Activated CD8-positive, alpha-beta memory T cell treated with anti-CD3 and anti-CD28 coated beads, Interleukin-2, amount 50 U/mL, for 4 hours (primary cell): ENCODE results near the gene CREB3L2.
A peak's percentile ranks its signal among the peaks of the same experiment; 100 is the strongest.
"Not testable (repeated sequence)": the region's sequence is repeated elsewhere in the genome, so short reads cannot be mapped to it uniquely, and the experiment has no call there.

Experiments
- DNase-seq: peaks from one replicate; pipeline ENCODE4 v3.0.0-alpha.2; 2020

Gene CREB3L2, protein sequence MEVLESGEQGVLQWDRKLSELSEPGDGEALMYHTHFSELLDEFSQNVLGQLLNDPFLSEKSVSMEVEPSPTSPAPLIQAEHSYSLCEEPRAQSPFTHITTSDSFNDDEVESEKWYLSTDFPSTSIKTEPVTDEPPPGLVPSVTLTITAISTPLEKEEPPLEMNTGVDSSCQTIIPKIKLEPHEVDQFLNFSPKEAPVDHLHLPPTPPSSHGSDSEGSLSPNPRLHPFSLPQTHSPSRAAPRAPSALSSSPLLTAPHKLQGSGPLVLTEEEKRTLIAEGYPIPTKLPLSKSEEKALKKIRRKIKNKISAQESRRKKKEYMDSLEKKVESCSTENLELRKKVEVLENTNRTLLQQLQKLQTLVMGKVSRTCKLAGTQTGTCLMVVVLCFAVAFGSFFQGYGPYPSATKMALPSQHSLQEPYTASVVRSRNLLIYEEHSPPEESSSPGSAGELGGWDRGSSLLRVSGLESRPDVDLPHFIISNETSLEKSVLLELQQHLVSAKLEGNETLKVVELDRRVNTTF

DNA sequence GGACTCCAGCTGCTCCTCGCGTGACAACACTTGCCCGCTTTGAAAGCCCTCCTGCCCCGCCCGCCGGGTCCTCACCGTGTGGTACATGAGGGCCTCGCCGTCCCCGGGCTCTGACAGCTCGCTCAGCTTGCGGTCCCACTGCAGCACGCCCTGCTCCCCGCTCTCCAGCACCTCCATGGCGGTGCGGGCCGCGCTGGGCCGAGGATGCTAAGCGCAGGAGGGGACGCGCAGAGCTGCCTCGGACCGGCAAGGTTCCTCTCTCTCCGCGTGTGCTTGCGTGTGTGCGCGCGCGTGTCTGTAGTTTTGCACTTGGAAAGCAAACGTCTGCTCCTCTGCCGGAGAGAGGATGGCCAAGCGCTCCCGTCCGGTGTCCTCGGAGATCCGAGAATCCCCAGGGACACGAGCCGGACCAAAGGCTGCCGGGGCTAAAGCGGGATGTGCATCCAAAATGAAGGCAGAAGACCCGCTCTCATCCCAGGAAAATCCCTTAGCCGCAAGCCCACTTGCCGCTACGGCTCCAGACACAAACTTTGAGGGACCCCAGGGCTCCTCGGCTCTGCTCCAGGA is at the start of gene CREB3L2:
TSS of gene CREB3L2 (minus strand) at position 558 of the 567 bp plus-strand sequence. CDS start at position 177, 381 bp downstream.
- DNase-seq: peak; percentile 62

DNA sequence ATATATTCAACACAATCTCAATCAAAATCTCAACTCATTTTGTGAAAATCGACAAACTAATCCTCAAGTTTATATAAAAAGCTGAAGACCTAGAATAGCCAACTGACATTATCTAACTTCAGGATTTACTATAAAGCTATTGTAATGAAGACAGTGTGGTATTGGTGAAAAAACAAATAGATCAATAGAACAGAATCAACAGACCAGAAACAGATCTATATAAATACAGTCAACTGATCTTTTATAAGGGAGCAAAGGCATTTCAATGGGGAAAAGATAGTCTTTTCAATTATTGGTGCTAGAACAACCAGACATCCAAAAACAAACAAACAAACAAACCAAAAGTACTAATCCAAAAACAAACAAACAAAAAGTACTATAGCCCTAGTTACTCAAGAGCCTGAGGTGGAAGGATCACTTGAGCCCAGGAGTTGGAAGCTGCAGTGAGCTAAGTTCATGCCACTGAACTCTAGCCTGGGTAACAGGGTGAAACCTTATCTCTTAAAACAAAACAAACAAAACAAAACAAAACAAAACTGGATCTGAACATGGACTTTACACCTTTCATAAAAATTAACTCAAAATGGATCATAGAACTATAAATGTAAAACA is 47.7 kb upstream of the CREB3L2 start:
- no peak for DNase-seq

DNA sequence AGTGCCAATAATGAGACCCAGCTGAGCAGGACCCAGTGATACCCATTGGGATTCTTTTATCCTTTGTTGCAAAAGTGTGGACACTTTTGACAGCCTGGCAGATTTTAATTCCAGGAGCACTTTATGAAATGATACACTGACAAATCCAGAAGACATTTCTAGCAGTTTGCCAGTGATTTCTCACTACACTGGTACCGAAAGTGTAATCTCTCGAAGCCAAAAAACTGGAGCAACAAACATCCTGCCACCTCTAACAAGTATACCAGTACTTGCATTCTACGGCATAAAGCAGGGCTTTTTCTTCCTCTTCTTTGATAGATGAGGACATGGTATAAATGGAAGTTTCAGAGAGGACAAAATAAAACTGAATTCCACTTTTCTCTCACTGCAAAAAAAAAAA is 46.0 kb upstream of the CREB3L2 start:
- no peak for DNase-seq

DNA sequence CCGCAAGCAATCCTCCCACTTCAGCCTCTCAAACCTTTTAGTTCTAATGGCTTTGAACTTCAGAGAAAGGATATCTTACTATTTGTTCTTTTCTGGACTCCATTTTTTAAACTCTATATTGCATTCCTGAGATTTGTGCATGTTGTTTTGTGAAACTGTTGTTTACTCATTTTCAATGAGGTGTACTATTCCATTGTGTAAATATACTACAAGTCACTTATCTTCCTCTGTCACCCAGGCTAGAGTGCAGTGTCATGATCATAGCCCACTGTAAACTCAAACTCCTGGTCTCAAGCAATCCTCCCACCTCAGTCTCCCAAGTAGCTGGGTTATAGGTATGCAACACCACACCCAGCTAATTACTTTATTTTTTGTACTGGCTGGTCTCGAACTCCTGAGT is 43.0 kb upstream of the CREB3L2 start:
- no peak for DNase-seq

DNA sequence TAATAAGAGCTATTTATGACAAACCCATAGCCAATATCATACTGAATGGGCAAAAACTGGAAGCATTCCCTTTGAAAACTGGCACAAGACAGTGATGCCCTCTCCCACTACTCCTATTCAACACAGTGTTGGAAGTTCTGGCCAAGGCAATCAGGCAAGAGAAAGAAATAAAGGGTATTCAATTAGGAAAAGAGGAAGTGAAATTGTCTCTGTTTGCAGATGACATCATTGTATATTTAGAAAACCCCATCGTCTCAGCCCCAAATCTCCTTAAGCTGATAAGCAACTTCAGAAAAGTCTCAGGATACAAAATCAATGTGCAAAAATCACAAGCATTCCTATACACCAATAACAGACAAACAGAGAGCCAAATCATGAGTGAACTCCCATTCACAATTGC is 38.2 kb upstream of the CREB3L2 start:
- DNase-seq: not testable (repeated sequence)

DNA sequence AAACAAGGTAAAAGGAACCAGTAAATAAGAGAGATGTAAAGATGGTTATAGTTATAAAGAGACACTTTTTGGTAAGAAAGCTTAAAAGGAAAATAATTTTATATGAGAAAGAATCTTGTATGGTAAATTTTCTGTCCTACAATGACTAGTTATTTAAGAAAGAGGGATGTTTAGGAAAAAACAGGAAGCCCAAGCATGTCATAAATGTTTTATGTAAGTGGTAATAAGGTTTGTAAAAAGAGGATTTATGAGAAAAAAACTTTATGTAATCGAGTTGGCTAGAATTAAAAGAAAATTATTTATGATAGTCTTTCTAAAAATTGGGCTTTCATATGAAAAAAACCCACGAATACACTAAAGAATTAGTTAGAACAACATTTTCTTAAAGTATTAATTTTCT is 34.2 kb upstream of the CREB3L2 start:
- DNase-seq: no peak

DNA sequence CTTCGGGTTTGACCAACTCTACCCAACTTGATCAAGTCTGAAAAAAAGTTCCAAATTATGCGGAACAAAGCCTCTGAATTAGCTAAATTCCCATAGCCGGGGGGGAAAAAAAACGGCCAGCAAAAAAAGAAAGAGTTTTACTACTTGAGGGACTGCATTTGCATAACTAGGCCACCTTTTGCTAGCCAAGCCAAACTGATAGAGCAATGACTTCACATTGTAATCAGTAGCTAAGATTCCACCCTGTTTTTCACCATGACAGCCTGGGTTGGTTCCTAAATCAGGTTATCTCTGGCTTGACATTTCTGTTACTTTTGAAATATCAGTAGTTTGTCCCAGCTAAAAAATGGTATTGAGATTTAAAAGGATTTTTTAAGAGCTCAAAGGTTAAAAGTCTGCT is 31.4 kb upstream of the CREB3L2 start:
- no peak for DNase-seq

DNA sequence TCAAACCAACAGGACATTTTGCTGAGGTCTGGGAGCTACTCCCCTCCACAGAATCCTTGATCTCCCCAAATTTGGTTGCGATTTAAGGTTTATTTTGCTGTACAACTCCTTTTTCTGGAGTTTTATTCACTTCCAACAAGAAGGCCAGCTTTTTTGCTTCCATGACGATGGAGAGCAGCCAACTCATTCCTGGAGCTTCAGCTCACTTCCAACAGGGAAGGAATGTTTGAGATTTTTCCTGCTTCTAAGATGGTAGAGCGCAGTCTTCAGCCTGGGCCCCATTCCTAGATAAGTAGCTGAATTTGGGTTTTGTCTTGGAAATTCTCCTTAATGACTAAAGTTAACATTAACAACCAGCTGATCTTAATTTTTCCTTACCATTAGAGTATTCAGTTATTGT is 30.9 kb upstream of the CREB3L2 start:
- DNase-seq: no peak

DNA sequence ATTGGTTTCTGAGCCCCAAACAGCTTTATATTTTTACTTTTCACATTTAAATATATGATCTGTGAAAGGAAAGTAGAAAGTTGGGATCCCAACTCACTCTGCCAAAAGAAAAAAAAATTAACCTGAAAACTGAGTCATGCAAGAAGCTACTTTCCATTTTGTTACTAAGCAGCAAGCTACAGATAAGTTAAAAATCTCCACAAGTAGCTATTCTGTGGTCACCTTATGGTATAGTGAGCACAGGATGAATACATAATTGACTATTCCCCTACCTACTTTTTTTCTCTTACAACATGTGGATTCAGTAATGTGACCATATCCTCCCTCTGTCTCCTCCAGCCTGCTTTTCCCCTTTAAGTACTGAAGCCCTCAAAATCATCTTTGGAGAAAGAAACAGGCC is 30.3 kb upstream of the CREB3L2 start:
- no peak for DNase-seq

DNA sequence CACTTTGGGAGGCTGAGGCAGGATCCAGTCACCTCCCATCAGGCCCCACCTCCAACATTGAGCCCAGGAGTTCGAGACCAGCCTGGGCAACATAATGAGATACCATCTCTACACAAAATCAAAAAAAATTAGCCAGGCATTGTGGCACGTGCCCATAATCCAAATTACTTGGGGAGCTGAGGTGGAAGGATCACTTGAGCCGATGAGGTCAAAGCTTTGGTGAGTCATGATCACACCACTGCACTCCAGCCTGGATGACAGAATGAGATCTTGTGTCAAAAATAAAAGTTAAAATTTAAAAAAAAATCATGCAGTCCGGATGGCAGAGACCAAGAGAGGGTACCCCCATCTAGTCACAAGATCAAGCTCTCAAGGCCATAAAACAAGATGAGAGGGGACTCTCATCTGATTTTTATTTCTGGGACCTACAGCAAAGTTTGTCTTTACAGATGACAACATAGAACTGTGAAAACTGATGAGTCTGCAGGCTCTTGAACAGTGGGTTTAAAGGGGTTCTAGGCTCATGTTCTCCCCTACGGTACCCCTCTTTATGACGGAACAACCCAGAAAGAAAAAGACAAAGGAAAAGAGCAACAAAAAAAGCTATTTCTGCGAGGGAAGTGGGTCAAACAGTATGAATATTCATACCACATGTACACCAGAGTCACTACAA is 28.9 kb upstream of the CREB3L2 start:
- DNase-seq: no peak

DNA sequence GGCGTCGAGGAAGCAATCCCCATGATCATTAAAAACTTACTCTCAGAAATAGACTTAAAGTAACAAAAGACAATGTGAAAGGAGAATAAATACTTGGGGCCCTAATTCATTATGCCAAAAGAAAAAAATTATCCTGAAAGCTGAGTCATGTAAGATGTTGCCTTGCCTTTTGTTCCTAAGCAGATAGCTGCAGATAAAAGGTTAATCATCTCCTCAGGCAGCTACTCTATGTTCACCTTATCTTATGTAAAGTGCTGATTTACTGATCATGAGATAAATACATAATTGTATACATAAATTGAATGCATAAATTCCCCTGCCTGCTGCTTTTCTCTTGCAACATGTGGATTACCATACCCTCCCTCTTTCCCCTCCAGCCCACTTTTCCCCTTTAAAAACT is 28.1 kb upstream of the CREB3L2 start:
- no peak for DNase-seq

DNA sequence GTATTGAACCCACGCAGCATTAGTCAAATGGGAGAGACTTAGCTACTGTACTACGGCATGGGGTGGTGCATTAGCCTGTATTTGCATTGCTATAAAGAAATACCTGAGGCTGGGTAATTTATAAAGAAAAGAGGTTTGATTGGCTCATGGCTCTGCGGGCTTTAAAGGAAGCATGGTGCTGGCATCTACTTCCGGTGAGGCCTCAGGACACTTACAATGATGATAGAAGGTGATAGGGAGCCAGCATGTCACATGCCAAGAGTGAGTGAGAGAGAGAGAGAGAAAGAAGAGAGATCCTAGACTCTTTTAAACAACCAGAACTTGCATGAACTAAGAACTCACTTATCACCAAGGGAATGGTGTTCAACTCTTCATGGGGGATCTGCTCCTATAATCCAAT is 27.2 kb upstream of the CREB3L2 start:
- no peak for DNase-seq

DNA sequence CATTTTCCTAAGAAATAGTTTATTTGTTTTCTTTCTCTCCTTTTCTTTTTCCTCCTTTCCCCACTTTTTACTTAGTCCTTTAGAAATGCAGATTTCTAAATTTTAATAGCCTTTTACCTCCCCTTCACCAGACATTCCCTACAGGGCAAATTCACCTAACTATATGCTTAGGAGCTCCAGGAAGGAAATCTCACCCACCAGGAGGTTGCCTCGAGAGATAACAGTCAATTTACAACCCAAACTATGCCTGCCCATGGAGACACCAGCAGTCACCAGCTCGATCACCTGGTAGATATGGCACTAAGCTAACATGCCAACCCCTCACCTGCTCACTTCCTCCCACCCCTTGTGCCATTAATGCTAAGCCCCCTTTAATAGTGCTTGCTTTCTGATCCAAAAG is 25.2 kb upstream of the CREB3L2 start:
- no peak for DNase-seq

DNA sequence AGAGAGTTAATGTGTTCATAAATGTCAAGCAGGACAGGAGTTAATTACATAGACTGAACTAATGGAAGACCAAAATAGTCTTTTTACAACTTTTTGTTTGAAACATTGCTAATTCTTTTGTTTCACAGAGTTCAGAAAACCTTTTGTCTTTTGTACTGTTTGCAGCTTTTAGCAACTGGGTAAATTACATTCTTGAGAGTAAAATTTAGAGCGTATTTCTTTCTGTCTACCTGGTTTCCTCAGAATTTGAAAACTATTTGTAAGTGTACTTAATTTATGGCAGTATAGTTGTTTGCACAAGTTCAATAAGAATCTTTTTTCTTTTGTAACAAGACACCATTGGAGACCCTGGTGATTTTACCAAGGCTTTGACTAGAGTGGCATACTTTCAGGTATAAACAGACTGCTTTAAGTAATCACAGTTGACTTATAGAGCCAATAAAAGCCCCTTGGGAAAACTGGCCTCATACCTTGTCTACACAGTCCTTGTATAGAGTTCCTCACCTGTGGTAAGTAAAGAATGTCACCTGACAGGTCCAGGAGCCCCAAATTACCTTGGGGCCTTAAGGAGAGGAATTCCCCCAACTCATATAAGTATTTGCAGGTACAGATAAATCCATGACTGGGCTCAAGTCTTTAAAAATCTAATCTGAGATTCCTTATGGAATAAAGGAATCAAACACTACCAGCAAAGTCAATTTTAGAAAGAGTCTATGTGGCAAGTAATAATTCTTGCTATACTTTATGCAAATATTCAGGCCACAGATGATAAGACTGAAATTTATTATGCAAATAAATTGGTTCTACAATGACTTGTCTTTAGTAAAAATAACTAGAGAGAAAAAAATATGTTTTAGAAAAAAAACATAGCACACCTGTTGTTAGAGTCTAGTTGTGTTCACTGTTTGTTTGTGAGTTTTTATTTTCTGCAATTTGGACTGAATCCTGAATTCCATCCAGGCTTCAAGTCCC is 23.6 kb upstream of the CREB3L2 start:
- DNase-seq: no peak

DNA sequence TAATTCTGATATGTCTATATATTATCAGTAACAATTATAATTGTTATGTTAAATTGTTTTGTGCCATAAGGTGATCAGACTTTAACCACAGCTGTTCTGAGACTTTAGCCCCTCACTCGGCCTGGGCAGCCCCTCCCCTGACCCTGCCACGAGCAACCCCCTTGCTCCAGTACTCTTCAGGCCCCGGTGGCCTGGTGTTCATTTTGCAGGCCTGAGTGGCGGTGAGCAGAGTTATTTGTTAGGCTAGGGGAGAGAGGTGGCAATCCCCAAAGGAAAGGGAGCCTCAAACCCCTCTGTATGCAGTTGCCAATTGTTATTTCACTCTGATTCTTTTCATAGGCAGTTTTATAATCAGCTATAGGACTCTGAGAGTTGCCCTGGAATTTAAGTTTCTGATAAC is 22.9 kb upstream of the CREB3L2 start:
- DNase-seq: no peak

DNA sequence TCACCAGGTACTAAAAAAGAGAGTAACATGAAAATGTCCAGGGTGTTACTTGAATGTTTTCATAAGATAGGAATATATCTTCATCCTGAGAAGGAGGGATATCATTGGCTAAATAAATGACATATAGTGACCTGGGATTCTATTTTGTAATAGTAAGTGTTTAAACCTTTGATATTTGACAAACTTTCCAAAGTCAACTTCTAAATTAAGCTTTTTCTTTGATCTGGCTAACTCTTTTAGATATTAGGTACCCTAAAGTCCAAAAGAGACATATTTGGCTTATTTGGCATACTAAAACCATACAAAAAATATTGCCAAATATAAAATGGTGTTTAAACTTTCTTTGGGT is 22.4 kb upstream of the CREB3L2 start:
- DNase-seq: no peak

DNA sequence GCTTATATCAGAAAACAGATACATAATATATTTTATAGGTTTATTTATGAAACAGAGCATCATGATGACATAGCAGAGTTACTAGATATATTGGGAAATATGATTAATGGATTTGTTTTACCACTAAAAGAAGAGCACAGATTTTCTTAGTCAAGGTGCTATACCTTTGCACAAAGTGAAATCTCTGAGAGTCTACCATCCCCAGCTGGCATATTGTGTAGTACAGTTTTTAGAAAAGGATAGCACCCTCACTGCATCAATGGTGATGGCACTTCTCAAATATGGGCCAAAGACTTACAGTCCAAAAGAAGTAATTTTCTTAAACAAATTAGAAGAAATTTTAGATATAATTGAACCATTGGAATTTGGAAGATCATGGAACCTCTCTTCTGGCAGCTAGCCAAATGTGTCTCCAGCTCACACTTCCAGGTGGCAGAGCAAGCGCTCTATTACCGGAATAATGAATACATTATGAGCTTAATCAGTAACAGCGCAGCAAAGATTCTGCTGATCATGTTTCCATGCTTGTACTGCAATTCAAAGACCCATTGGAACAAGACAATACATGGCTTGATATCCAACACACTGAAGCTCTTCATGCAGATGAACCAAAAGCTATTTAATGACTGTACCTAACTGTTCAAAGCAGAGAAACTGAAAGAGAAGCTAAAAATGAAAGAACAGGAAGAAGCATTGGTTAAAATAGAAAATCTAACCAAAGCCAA is 21.9 kb upstream of the CREB3L2 start:
- no peak for DNase-seq

DNA sequence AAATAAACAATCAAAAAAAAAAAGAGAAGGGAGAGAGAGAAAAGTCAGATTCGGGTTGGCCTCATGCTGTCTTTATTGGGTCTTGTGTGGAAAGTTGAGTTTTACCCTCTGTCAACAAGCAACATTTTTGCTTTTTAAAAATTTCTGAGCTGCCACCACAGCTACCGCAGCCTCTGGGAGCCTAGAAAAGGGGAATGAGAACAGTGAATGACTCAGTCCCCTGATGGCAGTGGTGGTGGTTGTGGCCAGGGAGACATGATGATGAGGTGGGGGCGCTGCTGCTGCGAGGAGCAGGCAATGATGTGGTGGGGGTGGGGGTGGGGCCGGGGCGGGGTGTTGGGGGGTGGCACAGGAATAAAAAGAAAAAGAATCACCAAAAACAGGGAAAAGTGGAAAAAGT is 20.0 kb upstream of the CREB3L2 start:
- DNase-seq: no peak

DNA sequence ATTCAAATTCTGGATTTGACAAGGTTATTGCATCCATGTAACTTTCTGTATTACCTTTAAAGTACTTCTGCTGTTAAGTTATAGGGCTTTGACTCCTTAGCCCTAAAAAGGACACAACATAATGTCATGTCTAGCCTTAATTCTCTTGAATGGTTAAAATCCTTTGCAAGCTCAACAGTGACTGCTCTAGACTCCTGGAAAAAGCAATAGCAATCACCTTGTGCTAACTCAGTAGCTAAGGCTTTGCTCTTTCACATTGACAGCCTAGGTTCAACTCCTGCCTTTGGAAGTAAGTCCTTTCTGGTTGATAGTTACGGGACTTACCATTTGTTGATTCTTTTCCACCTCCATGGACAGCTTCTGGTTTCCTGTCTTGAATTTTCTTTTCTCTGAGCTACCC is 16.1 kb upstream of the CREB3L2 start:
- DNase-seq: no peak

DNA sequence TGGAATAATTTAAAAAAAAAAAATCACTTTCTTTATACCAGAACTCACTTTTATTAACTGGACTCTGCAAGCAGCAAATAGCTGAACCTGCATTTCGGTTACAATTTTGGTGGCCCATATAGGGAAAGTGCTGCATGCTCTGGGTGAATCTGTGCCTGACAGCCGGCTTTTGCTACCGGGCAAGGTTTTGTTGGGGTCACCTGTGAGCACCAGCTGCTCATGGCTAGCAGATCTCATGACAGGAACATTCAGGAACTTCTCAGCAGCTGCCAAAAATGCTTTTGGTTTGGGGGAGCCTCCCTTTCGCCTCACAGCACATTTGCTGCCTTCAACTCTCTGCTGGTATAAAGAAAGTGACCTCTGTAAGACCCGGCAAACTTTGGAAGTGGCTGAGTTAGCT is 13.2 kb upstream of the CREB3L2 start:
- no peak for DNase-seq

DNA sequence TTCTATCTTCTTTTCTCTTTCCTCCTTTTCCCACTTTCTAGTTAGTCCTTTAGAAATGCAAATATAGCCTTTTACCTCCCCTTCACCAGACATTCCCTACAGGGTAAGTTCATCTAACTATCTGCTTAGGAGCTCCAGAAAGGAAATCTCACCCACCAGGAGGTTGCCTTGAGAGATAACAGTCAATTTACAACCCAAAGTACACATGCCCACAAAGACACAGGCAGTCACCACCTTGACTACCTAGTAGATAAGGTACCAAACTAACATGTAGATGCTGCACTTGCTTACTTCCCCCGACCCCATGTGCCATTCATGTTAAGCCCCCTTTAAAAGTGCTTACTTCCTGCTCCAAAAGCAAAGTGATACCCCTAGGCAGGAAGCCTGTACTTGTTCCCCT is 12.8 kb upstream of the CREB3L2 start:
- no peak for DNase-seq

DNA sequence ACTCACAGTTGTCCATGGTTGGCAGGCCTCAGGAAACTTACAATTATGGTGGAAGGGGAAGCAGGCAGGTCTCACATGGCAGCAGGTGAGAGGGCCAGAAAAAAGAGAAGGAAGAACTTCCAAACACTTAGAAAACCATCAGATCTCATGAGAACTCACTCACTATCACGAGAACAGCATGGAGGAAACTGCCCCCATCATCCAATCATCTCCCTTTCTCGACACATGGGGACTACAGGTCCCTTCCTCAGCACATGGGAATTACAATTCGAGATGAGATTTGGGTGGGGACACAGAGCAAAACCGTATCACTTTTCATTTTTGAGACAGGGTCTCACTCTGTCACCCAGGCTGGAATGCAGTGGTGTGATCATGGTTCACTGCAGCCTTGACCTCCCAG is 12.3 kb upstream of the CREB3L2 start:
- not testable (repeated sequence) for DNase-seq
